Caco-2 (cell line): ENCODE data around the gene KRTAP6-3. TPM values are rescaled to one million over a fixed set of nuclear protein-coding genes. Genes with fewer than 3 reads are reported as not detected.

Source experiments
- Bru-seq: library from RNA; stranded (reverse); fragments of 400-500 nt; gene quantifications from one replicate; lab custom pipeline; 2021; lab: Mats Ljungman, UMichigan
- BruChase-seq, 2 experiments: library from RNA; stranded (reverse); fragments of 400-500 nt; gene quantifications; one replicate each; lab custom pipeline; 2021; lab: Mats Ljungman, UMichigan
- BruUV-seq: library from RNA; stranded (reverse); fragments of 400-500 nt; replicated peaks from 2 replicates; lab custom pipeline; 2021; lab: Mats Ljungman, UMichigan
- CTCF ChIA-PET: fragments of 300-600 bp; sonication (Branson Sonifier 250); formaldehyde crosslinking; loops from one replicate; lab custom pipeline; 2022; ENCODE audit warnings: antibody characterized with exemption; lab: Charles Lee
- POLR2A ChIA-PET: fragments of 300-600 bp; sonication (Branson Sonifier 250); formaldehyde crosslinking; loops from one replicate; lab custom pipeline; 2022; ENCODE audit warnings: antibody characterized with exemption; lab: Charles Lee
- DNase-seq, 2 experiments: peaks; one replicate each; pipeline versions ENCODE4 v3.0.0 to v3.0.0-alpha.2; 2020 to 2022
- H3K27me3 ChIP-seq: replicated peaks from 2 replicates; pipeline ENCODE4 v1.6.0; 2011; ENCODE audit warnings: low read length; ENCODE audit not compliant: control insufficient read depth, insufficient read depth
- H3K36me3 ChIP-seq: 2 replicates; pipeline ENCODE4 v1.5.1; 2011; ENCODE audit warnings: low read length; ENCODE audit not compliant: control insufficient read depth, insufficient read depth
- H3K4me1 ChIP-seq: fragments of 250-450 bp; sonication (Bioruptor Pico); 2 replicates; pipeline ENCODE4 v1.5.1; 2020; ENCODE audit warnings: mild to moderate bottlenecking
- H3K4me3 ChIP-seq: 2 replicates; pipeline ENCODE4 v1.5.1; 2011; ENCODE audit warnings: low read depth, mild to moderate bottlenecking, control low read depth, low read length
- H3K9me3 ChIP-seq: fragments of 250-450 bp; sonication (Bioruptor Pico); 2 replicates; pipeline ENCODE4 v1.5.1; 2020; ENCODE audit warnings: mild to moderate bottlenecking, moderate library complexity
- H3K27ac Mint-ChIP-seq: one replicate; pipeline ENCODE4 v1.8.0; 2022; ENCODE audit warnings: mixed read lengths; ENCODE audit not compliant: unreplicated experiment
- H3K27me3 Mint-ChIP-seq: one replicate; pipeline ENCODE4 v1.8.0; 2022; ENCODE audit warnings: mixed read lengths; ENCODE audit not compliant: insufficient read depth, unreplicated experiment
- H3K36me3 Mint-ChIP-seq: one replicate; pipeline ENCODE4 v1.8.0; 2022; ENCODE audit warnings: mild to moderate bottlenecking, mixed read lengths; ENCODE audit not compliant: insufficient read depth, unreplicated experiment
- H3K4me1 Mint-ChIP-seq: one replicate; pipeline ENCODE4 v1.8.0; 2022; ENCODE audit warnings: low read depth, mixed read lengths; ENCODE audit not compliant: unreplicated experiment
- H3K4me3 Mint-ChIP-seq: one replicate; pipeline ENCODE4 v1.8.0; 2022; ENCODE audit warnings: mild to moderate bottlenecking, moderate library complexity, mixed read lengths; ENCODE audit not compliant: unreplicated experiment
- H3K9me3 Mint-ChIP-seq: one replicate; pipeline ENCODE4 v1.8.0; 2022; ENCODE audit warnings: mixed read lengths; ENCODE audit not compliant: unreplicated experiment
- CTCF ChIP-seq, 2 experiments: fragments of 200-600 bp in 1 of 2; IDR thresholded peaks; 1 replicate in 1 of 2; 2 replicates in 1 of 2; pipeline versions ENCODE4 v1.5.1 to v1.8.0; 2011 to 2022; ENCODE audit warnings: antibody characterized with exemption in 1 of 2, control low read depth in 1 of 2, inconsistent platforms in 1 of 2, low read depth in 1 of 2, low read length in 1 of 2, mild to moderate bottlenecking in 1 of 2, moderate library complexity in 1 of 2; ENCODE audit not compliant: insufficient read depth in 1 of 2, severe bottlenecking in 1 of 2, unreplicated experiment in 1 of 2
- intact Hi-C: fragments of 100-400 bp; cut with micrococcal nuclease; formaldehyde crosslinking; loops from one replicate; pipeline ENCODE4 v1.10.0; 2022; ENCODE audit not compliant: unreplicated experiment
- long read RNA-seq: library from polyadenylated mRNA; stranded (forward); transcript quantifications from one replicate; pipeline ENCODE4 v2.0.0, GENCODE V29; 2022
- total RNA-seq: library from RNA; stranded (reverse); gene quantifications from 2 replicates; pipeline ENCODE4 v1.2.3, GENCODE V29; 2022

KRTAP6-3 gene
- not detected in 2 replicates for total RNA-seq
- not detected for Bru-seq, nascent RNA
- BruChase-seq, experiment 1, labeled RNA remaining after a 2-hour chase = not detected
- not detected for BruChase-seq, experiment 2, labeled RNA remaining after a 6-hour chase
- long read RNA-seq = 0 reads

- intact Hi-C loops = no loop called here
- no peak within 1 kb of the TSS for H3K4me3 Mint-ChIP-seq
- H3K4me1 Mint-ChIP-seq = no peaks in the 10 kb centered on the region
- Histone ChIP-seq H3K36me3 (no peaks in the 10 kb centered on the region), H3K4me3 (no peak within 1 kb of the TSS), H3K9me3 (no peaks in the 10 kb centered on the region), H3K4me1 (no peaks in the 10 kb centered on the region), H3K27me3 (no peaks in the 10 kb centered on the region)
- ChIA-PET CTCF (no interaction called here), POLR2A (no interaction called here)
- DNase-seq = no peak
- peaks cover 4% of the 10 kb centered on the region for H3K27me3 Mint-ChIP-seq
- no peak for TF ChIP-seq CTCF (IDR thresholded peaks at IDR 0.05; ENCODE audit: insufficient read depth in 1 of 2, low read depth in 1 of 2, low read length in 1 of 2, severe bottlenecking in 1 of 2, unreplicated experiment in 1 of 2)
- H3K9me3 Mint-ChIP-seq = no peaks in the 10 kb centered on the region
- H3K36me3 Mint-ChIP-seq = no peaks in the 10 kb centered on the region
- no TSS peak for BruUV-seq
- H3K27ac Mint-ChIP-seq = no peak within 1 kb of the TSS
Observed at GRCh38 chr21:30592140-30592539, at the start of gene KRTAP6-3. TSS of gene KRTAP6-3 (plus strand) at chr21:30592440. CDS start at chr21:30592446, 6 bp downstream.

- intact Hi-C loops = no loop called here
- Mint-ChIP-seq H3K4me1 (no peaks in the 10 kb centered on the region), H3K27me3 (peaks cover 6% of the 10 kb centered on the region), H3K27ac (no peak overlapping the region), H3K36me3 (no peaks in the 10 kb centered on the region), H3K9me3 (peaks cover 8% of the 10 kb centered on the region), H3K4me3 (no peak overlapping the region)
- Histone ChIP-seq H3K27me3 (no peaks in the 10 kb centered on the region), H3K4me1 (no peaks in the 10 kb centered on the region), H3K4me3 (no peak overlapping the region), H3K36me3 (no peaks in the 10 kb centered on the region), H3K9me3 (no peaks in the 10 kb centered on the region)
- POLR2A ChIA-PET = no interaction called here
- no peak for TF ChIP-seq CTCF (IDR thresholded peaks at IDR 0.05; ENCODE audit: insufficient read depth in 1 of 2, low read depth in 1 of 2, low read length in 1 of 2, severe bottlenecking in 1 of 2, unreplicated experiment in 1 of 2)
- no TSS peak for BruUV-seq
- no peak for DNase-seq
- CTCF ChIA-PET = no interaction called here
Observed at GRCh38 chr21:30552782-30553181, 39.5 kb upstream of the KRTAP6-3 start.

GRCh38 chr21:30555095-30555494 is 37.1 kb upstream of the KRTAP6-3 start:
- Mint-ChIP-seq H3K27me3 (peaks cover 2% of the 10 kb centered on the region), H3K36me3 (no peaks in the 10 kb centered on the region), H3K4me3 (no peak overlapping the region), H3K9me3 (peaks cover 13% of the 10 kb centered on the region), H3K27ac (no peak overlapping the region), H3K4me1 (no peaks in the 10 kb centered on the region)
- POLR2A ChIA-PET = no interaction called here
- H3K27me3 ChIP-seq = no peaks in the 10 kb centered on the region
- BruUV-seq = no TSS peak
- no peaks in the 10 kb centered on the region for H3K9me3 ChIP-seq
- intact Hi-C loops = no loop called here
- no peaks in the 10 kb centered on the region for H3K36me3 ChIP-seq
- H3K4me3 ChIP-seq = no peak overlapping the region
- no peak for DNase-seq
- CTCF ChIA-PET = no interaction called here
- no peaks in the 10 kb centered on the region for H3K4me1 ChIP-seq
- TF ChIP-seq CTCF (IDR thresholded peaks at IDR 0.05; ENCODE audit: insufficient read depth in 1 of 2, low read depth in 1 of 2, low read length in 1 of 2, severe bottlenecking in 1 of 2, unreplicated experiment in 1 of 2) = no peak
